CD14-positive monocyte (primary cell): Measurements from ENCODE around the gene TCEAL5. TPM values are rescaled to one million over a fixed set of nuclear protein-coding genes. Genes with fewer than 3 reads are reported as not detected.
"Not testable (repeated sequence)": the region's sequence is repeated elsewhere in the genome, so short reads cannot be mapped to it uniquely, and the experiment has no call there.

Experiments used
- DNase-seq, 3 donors: peaks; one replicate each; pipeline ENCODE4 v3.0.0-alpha.2; 2011 to 2022
- H2AFZ ChIP-seq: 2 replicates; pipeline ENCODE4 v1.6.0; 2012; ENCODE audit warnings: mild to moderate bottlenecking, low read depth, low read length, inconsistent platforms; ENCODE audit not compliant: insufficient read depth, poor library complexity, severe bottlenecking
- H3K27ac ChIP-seq, 2 donors: 1 replicate in 1 of 2; 2 replicates in 1 of 2; pipeline ENCODE4 v1.5.1; 2012 to 2013; ENCODE audit warnings: low read length in 2 of 2, control low read depth in 1 of 2, inconsistent platforms in 1 of 2, low read depth in 1 of 2, mild to moderate bottlenecking in 1 of 2
- H3K27me3 ChIP-seq, 2 donors: one replicate each; pipeline versions ENCODE4 v1.6.0 to v1.6.1; 2011 to 2013; ENCODE audit warnings: low read length in 2 of 2; ENCODE audit not compliant: control insufficient read depth in 2 of 2, insufficient read depth in 2 of 2
- H3K36me3 ChIP-seq, 2 donors: replicated peaks in 1 of 2; 1 replicate in 1 of 2; 2 replicates in 1 of 2; pipeline versions ENCODE4 v1.5.1 to v1.6.1; 2012 to 2013; ENCODE audit warnings: low read length in 2 of 2, control low read depth in 1 of 2, inconsistent platforms in 1 of 2, mild to moderate bottlenecking in 1 of 2; ENCODE audit not compliant: insufficient read depth in 2 of 2, control insufficient read depth in 1 of 2
- H3K4me1 ChIP-seq, 2 donors: 1 replicate in 1 of 2; 2 replicates in 1 of 2; pipeline versions ENCODE4 v1.5.1 to v1.6.1; 2012 to 2013; ENCODE audit warnings: low read length in 2 of 2, control low read depth in 1 of 2, inconsistent platforms in 1 of 2, mild to moderate bottlenecking in 1 of 2, moderate library complexity in 1 of 2; ENCODE audit not compliant: insufficient read depth in 2 of 2, control insufficient read depth in 1 of 2
- H3K4me2 ChIP-seq: replicated peaks from 2 replicates; pipeline ENCODE3; 2012; ENCODE audit warnings: low read length, moderate library complexity, mild to moderate bottlenecking; ENCODE audit not compliant: poor library complexity, severe bottlenecking; ENCODE audit errors: extremely low read depth
- H3K4me3 ChIP-seq, 3 experiments: fragments of 200-600 bp in 1 of 3; sonication (generic) in 1 of 3; replicated peaks in 1 of 3; 1 replicate in 2 of 3; 2 replicates in 1 of 3; pipeline ENCODE4 v1.5.1; 2011 to 2013; ENCODE audit warnings: low read length in 3 of 3, mild to moderate bottlenecking in 3 of 3, control low read depth in 2 of 3, low read depth in 2 of 3, inconsistent platforms in 1 of 3, moderate library complexity in 1 of 3
- H3K79me2 ChIP-seq: 2 replicates; pipeline ENCODE4 v1.6.0; 2012; ENCODE audit warnings: mild to moderate bottlenecking, control low read depth, inconsistent platforms, low read length, moderate library complexity; ENCODE audit not compliant: insufficient read depth
- H3K9ac ChIP-seq: 2 replicates; pipeline ENCODE4 v1.6.0; 2017; ENCODE audit warnings: low read length, mild to moderate bottlenecking; ENCODE audit not compliant: insufficient read depth, poor library complexity, severe bottlenecking
- H3K9me3 ChIP-seq, 2 donors: replicated peaks in 1 of 2; 1 replicate in 1 of 2; 2 replicates in 1 of 2; pipeline versions ENCODE4 v1.5.1 to v1.6.1; 2012 to 2013; ENCODE audit warnings: low read length in 2 of 2, control low read depth in 1 of 2; ENCODE audit not compliant: control insufficient read depth in 1 of 2, insufficient read depth in 1 of 2
- H4K20me1 ChIP-seq: 2 replicates; pipeline ENCODE4 v1.6.0; 2012; ENCODE audit warnings: mild to moderate bottlenecking, low read length, control low read depth, moderate library complexity; ENCODE audit not compliant: insufficient read depth
- H3K27ac Mint-ChIP-seq, 7 donors: one replicate each; pipeline ENCODE4 v1.8.0; 2020; ENCODE audit warnings: mild to moderate bottlenecking in 7 of 7, mixed read lengths in 7 of 7, moderate library complexity in 6 of 7, inconsistent platforms in 2 of 7
- H3K27me3 Mint-ChIP-seq, 3 donors: one replicate each; pipeline ENCODE4 v1.8.0; 2021 to 2022; ENCODE audit warnings: low read depth in 3 of 3, mild to moderate bottlenecking in 3 of 3, mixed read lengths in 3 of 3, moderate library complexity in 3 of 3, inconsistent platforms in 1 of 3
- H3K36me3 Mint-ChIP-seq, 2 donors: one replicate each; pipeline ENCODE4 v1.8.0; 2020; ENCODE audit warnings: mixed read lengths in 2 of 2, inconsistent platforms in 1 of 2, mild to moderate bottlenecking in 1 of 2
- H3K4me1 Mint-ChIP-seq: one replicate; pipeline ENCODE4 v1.8.0; 2020; ENCODE audit warnings: mild to moderate bottlenecking, mixed read lengths
- H3K4me3 Mint-ChIP-seq, 2 donors: one replicate each; pipeline ENCODE4 v1.8.0; 2020; ENCODE audit warnings: mild to moderate bottlenecking in 2 of 2, mixed read lengths in 2 of 2, moderate library complexity in 1 of 2
- H3K9me3 Mint-ChIP-seq, 7 donors: one replicate each; pipeline ENCODE4 v1.8.0; 2020 to 2022; ENCODE audit warnings: mixed read lengths in 7 of 7, mild to moderate bottlenecking in 6 of 7, moderate library complexity in 6 of 7, inconsistent platforms in 2 of 7
- WGBS: methylation state at CpG from one replicate; pipeline ENCODE4 v1.1.5; 2013; ENCODE audit warnings: missing lambda C conversion rate; ENCODE audit not compliant: insufficient coverage; 5-methylcytosine and 5-hydroxymethylcytosine counted together
- intact Hi-C, 2 donors: fragments of 100-400 bp; cut with micrococcal nuclease; formaldehyde crosslinking; loops; one replicate each; pipeline versions ENCODE4 v1.15.0 to v1.15.1; 2023
- polyA plus RNA-seq, 3 donors: library from polyadenylated mRNA; depleted of rRNA in 1 of 3; unstranded in 2 of 3; stranded (reverse) in 1 of 3; fragments of 300-500 nt in 2 of 3; fragments of >200 nt in 1 of 3; fragmentation: Illumina TruSeq in 2 of 3; gene quantifications; 1 replicate in 2 of 3; 2 replicates in 1 of 3; pipeline ENCODE4 v1.2.3, GENCODE V29; 2012 to 2021
- TF ChIP-seq, protein P1 (sequence below): fragments of 200-600 bp; IDR thresholded peaks from one replicate; pipeline ENCODE4 v1.8.0; 2022; ENCODE audit warnings: antibody characterized with exemption, mild to moderate bottlenecking

The TCEAL5 gene
- polyA plus RNA-seq, 3 donors = not detected

DNA sequence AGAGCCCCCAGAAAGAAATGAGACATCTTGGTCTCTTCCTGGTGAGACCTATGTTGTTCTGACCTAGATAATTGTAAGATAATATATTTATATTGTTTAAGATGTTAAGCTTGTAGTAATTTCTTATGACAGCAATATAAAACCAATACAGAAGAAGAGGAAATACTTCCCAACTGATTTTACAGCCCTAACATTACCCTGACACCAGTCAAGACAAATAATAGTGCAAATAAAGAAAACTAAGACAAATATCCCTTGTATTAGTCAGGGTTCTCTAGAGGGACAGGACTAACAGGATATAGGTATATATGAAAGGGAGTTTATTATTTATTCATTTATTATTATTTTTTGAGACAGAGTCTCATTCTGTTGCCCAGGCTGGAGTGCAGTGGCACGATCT lies 40.3 kb downstream of the TCEAL5 start:
- Histone ChIP-seq H4K20me1 (no peaks in the 10 kb centered on the region), H3K79me2 (no peaks in the 10 kb centered on the region), H3K4me1 (no peaks in the 10 kb centered on the region), H3K36me3 (no peaks in the 10 kb centered on the region), H3K9ac (no peak overlapping the region), H2AFZ (no peak overlapping the region), H3K9me3 (no peaks in the 10 kb centered on the region), H3K27me3 (no peaks in the 10 kb centered on the region), H3K4me3 (no peak overlapping the region), H3K27ac (no peak overlapping the region), H3K4me2 (no peak overlapping the region)
- Mint-ChIP-seq H3K4me3 (no peak overlapping the region), H3K36me3 (no peaks in the 10 kb centered on the region), H3K27me3 (peaks cover 0 to 10% (median 4%) of the 10 kb centered on the region in 3 donors), H3K4me1 (no peaks in the 10 kb centered on the region), H3K27ac (no peak overlapping the region), H3K9me3 (peaks cover 0 to 2% (median 0%) of the 10 kb centered on the region in 7 donors)
- intact Hi-C loops = no loop called here
- TF ChIP-seq, protein P1, sequence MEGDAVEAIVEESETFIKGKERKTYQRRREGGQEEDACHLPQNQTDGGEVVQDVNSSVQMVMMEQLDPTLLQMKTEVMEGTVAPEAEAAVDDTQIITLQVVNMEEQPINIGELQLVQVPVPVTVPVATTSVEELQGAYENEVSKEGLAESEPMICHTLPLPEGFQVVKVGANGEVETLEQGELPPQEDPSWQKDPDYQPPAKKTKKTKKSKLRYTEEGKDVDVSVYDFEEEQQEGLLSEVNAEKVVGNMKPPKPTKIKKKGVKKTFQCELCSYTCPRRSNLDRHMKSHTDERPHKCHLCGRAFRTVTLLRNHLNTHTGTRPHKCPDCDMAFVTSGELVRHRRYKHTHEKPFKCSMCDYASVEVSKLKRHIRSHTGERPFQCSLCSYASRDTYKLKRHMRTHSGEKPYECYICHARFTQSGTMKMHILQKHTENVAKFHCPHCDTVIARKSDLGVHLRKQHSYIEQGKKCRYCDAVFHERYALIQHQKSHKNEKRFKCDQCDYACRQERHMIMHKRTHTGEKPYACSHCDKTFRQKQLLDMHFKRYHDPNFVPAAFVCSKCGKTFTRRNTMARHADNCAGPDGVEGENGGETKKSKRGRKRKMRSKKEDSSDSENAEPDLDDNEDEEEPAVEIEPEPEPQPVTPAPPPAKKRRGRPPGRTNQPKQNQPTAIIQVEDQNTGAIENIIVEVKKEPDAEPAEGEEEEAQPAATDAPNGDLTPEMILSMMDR = no peak
- WGBS = no CpG with 5 or more reads among the region's 1 CpG
- DNase-seq = no peak

DNA sequence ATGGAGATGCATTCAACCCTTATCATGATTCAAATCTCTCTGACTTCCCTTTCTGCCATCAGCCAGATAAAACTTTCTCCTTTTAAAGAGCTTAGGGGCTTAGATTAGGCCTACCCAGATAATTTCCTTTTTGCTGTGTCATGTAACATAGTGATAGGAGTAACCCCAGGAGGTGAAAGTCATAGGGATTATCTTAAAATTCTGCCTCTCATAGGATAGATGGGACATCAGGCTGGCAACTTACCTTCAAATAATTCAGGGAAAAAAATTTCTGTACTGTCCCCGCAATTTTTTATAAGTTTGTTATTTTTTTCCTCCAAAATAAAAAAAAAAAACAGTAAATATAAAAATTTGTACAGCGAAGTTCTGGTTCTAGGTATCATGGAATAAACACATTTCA lies 40.9 kb downstream of the TCEAL5 start:
- H3K27ac ChIP-seq, H3K4me3 ChIP-seq, H3K9ac ChIP-seq, H3K36me3 ChIP-seq, H3K4me3 Mint-ChIP-seq, intact Hi-C loops, DNase-seq, H3K27me3 Mint-ChIP-seq, H3K9me3 ChIP-seq, H3K4me1 Mint-ChIP-seq, H3K4me2 ChIP-seq, H3K79me2 ChIP-seq, H3K27me3 ChIP-seq, H3K4me1 ChIP-seq, H2AFZ ChIP-seq, H3K9me3 Mint-ChIP-seq, H3K36me3 Mint-ChIP-seq, H3K27ac Mint-ChIP-seq, H4K20me1 ChIP-seq: not testable (repeated sequence)
- no CpG with 5 or more reads among the region's 2 CpGs for WGBS
